NCI-H187 treated with DMSO at 0.1 percent for 48 hours (cell line): ENCODE measurements around the gene CCDC182.

ENCODE experiments used
- DNase-seq: peaks from one replicate; lab custom pipeline; 2025; lab: John Stamatoyannopoulos, UW

The CCDC182 gene

GRCh38 chr17:57745242-57745641, at the start of gene CCDC182:
TSS of gene CCDC182 (minus strand) at chr17:57745299. CDS start at chr17:57745272, 27 bp downstream.
- no peak for DNase-seq

DNA sequence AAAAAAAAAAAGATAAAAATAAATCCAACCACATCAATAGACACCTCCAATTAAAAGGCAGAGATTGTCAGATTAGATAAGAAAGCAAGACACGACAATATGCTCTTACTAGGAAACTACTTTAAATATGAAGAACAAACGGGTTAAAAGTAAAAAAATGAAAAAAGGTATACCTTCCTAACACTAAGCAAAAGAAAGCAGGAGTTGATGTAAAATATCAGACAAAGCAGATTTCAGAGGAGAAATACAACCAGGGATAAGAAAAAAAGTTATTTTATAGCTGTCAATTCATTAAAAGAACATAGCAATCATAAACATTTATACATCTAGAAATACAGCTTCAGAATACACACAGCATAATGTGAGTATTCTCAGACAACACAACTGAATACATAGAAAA, 49.7 kb upstream of the CCDC182 start:
- DNase-seq, result no peak

GRCh38 chr17:57788725-57789124, 43.6 kb upstream of the CCDC182 start:
- no peak for DNase-seq

GRCh38 chr17:57785022-57785421, 39.9 kb upstream of the CCDC182 start:
- DNase-seq, result no peak

DNA sequence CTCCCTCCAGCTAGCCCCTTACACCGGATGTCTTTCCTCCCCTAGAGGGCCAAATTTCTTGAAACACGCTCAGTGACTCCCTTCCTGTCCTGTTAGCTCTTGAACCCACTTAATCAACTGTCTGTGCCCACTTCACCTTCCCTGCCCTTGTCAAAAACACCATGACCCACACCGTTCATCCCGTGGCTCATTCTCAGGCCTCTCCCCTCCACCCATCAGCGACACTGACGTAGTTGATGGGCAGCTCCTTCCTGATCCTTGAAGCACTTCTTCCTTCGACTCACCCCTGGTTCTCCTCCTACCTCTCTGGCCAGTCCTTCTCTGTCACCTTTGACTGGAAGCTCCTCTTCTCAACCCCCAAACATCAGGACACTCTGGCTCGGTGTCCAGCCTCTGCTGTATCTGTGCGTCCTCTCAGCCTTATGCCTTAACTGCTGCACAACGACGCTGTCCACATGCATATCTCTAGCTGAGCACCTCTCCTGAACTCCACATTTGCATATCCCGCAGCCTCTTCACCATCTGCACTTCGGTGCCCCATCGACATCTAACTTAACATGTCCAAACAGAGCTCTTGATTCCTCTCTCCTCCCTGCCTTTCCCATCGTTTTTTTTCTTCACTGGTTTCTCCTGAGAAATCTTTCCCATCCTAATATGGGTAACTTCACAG, 39.3 kb upstream of the CCDC182 start:
- DNase-seq, result no peak

GRCh38 chr17:57783338-57783742, 38.2 kb upstream of the CCDC182 start:
- DNase-seq, result no peak

- no peak for DNase-seq
These were observed 37.7 kb upstream of the CCDC182 start for GRCh38 chr17:57782647-57783337.

- no peak for DNase-seq
These were observed 37.0 kb upstream of the CCDC182 start for GRCh38 chr17:57782062-57782490.

- DNase-seq, result no peak
These were observed 36.4 kb upstream of the CCDC182 start for GRCh38 chr17:57781386-57782061.

GRCh38 chr17:57779706-57780105, 34.6 kb upstream of the CCDC182 start:
- no peak for DNase-seq

- no peak for DNase-seq
These were observed 33.2 kb upstream of the CCDC182 start for GRCh38 chr17:57778306-57778705.

DNA sequence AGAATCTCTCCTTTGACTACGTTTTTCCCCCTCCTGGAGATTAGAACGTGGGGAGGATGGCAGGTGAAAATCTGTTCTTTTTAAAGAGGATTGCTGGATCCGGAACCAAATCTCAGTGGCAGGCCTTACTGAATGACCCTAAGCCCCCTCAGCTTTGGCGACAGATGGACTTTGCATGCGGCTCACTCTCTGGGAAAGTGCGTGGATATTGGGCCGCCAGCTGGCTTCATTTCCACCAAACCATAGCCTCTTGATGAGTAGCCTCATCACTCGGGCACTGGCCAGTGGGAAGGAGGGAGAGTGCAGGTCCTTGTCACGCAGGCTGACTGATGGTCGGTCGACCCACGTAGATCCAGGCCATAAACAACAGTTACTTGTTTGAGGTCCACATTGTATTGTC, 31.3 kb upstream of the CCDC182 start:
- no peak for DNase-seq

DNA sequence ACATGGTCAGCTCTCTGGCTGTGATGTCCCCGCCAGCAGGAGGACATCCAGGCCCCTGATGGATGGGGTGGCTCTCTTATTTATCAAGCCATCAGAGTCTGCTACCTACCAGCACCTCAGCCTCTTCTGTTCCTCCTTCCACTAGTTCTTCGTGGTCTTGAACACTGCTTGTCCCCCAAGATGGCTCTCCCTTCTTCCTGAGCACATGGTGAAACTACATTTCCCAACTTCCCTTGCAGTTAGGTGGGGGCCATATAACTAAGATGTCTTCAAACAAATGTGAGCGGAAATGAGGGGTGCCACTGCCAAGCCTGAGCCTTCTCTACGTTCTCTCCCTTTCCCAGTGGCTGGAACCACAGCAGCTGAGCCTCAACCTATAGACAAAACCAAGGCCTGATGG, 29.8 kb upstream of the CCDC182 start:
- DNase-seq, result no peak

- DNase-seq, result no peak
These were observed 28.5 kb upstream of the CCDC182 start for GRCh38 chr17:57773557-57773956.

DNA sequence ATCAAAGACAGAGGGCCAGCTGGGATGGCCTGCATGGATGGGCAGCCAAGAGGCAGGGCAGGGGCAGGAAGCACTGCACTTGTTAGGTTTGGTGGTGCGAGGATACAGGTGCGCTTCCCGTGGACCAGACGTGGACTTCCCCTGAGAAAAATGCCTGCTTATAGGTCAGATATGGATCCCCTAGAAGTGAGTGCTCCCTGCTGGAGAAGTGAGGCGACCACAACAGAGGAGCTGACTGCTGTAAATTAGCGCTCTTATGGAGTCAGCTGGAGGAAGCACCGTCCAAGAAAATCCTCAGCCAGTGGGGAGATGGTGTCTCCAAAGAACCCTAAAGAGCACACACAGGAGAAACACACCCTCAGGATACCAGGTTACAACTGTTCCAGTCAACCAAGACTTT, 27.7 kb upstream of the CCDC182 start:
- no peak for DNase-seq

DNA sequence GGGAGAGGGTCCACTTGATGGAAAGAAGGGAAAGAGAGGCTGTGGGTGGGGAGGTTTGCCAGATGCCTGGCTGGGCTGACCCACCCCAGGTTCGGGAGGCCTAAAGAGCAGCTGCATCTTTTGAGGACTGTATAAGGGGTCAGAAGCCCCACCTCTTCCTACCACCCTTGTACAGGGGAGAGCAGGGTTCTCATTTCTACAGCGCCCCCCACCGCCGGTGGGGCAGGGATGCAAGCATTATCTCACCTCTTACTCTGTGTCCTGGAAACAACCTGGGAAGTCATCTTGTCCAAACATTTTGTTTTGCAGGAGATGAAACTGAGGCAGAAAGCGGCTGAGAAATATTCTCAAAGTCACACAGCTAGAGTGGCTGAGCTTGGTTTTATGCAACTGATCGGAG, 22.5 kb upstream of the CCDC182 start:
- no peak for DNase-seq

GRCh38 chr17:57766318-57766943, 21.3 kb upstream of the CCDC182 start:
- DNase-seq, result no peak

- DNase-seq, result no peak
These were observed 17.6 kb upstream of the CCDC182 start for GRCh38 chr17:57762452-57763395.

DNA sequence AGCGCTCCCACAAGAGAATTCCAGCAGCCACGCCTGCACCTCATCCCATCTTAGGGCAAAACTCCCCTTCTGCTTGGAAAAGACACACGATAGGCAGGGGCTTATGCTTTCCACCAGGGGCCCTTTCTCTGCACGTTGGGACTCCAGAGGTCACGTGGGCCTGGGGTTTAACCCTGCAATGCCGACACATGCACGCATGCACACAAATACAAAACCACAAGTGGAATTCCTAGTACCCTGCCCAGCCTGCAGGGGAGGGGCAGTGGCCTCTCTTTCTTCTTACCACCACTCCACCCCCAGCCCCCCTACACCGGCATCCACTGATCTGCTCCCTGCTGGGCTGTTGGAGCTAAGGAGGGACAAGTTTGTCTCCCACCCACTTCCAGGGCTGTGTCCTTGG, 16.8 kb upstream of the CCDC182 start:
- no peak for DNase-seq

- DNase-seq, result no peak
These were observed 14.9 kb upstream of the CCDC182 start for GRCh38 chr17:57760046-57760445.

- DNase-seq, result no peak
These were observed 13.6 kb upstream of the CCDC182 start for GRCh38 chr17:57758654-57759053.

GRCh38 chr17:57757735-57758134, 12.6 kb upstream of the CCDC182 start:
- no peak for DNase-seq
